Mesodermal cell (in vitro differentiated cells): ENCODE results near the gene YPEL2.
A peak's percentile ranks its signal among the peaks of the same experiment; 100 is the strongest.

Source experiments
- H3K27ac ChIP-seq: 2 replicates; pipeline ENCODE4 v1.7.0; 2013; ENCODE audit warnings: mild to moderate bottlenecking, low read depth, low read length, moderate library complexity; ENCODE audit not compliant: severe bottlenecking
- H3K36me3 ChIP-seq: 2 replicates; pipeline ENCODE4 v1.7.1; 2013; ENCODE audit warnings: mild to moderate bottlenecking, low read length, moderate library complexity; ENCODE audit not compliant: control insufficient read depth, insufficient read depth
- H3K4me1 ChIP-seq: one replicate; pipeline ENCODE4 v1.7.1; 2013; ENCODE audit warnings: mild to moderate bottlenecking, low read length; ENCODE audit not compliant: insufficient read depth, control insufficient read depth, poor library complexity, severe bottlenecking
- H3K4me3 ChIP-seq: 2 replicates; pipeline ENCODE4 v1.7.0; 2013; ENCODE audit warnings: low read length, control low read depth, mild to moderate bottlenecking; ENCODE audit not compliant: insufficient read depth, poor library complexity, severe bottlenecking; ENCODE audit errors: extremely low read depth
- H3K9me3 ChIP-seq: 2 replicates; pipeline ENCODE4 v1.7.1; 2013; ENCODE audit warnings: mild to moderate bottlenecking, low read length, moderate library complexity; ENCODE audit not compliant: control insufficient read depth
- WGBS, 2 experiments: methylation state at CpG; one replicate each; pipeline ENCODE4 v1.1.5; 2013; ENCODE audit warnings: missing lambda C conversion rate in 2 of 2; ENCODE audit not compliant: insufficient coverage in 2 of 2; 5-methylcytosine and 5-hydroxymethylcytosine counted together

YPEL2 gene

DNA sequence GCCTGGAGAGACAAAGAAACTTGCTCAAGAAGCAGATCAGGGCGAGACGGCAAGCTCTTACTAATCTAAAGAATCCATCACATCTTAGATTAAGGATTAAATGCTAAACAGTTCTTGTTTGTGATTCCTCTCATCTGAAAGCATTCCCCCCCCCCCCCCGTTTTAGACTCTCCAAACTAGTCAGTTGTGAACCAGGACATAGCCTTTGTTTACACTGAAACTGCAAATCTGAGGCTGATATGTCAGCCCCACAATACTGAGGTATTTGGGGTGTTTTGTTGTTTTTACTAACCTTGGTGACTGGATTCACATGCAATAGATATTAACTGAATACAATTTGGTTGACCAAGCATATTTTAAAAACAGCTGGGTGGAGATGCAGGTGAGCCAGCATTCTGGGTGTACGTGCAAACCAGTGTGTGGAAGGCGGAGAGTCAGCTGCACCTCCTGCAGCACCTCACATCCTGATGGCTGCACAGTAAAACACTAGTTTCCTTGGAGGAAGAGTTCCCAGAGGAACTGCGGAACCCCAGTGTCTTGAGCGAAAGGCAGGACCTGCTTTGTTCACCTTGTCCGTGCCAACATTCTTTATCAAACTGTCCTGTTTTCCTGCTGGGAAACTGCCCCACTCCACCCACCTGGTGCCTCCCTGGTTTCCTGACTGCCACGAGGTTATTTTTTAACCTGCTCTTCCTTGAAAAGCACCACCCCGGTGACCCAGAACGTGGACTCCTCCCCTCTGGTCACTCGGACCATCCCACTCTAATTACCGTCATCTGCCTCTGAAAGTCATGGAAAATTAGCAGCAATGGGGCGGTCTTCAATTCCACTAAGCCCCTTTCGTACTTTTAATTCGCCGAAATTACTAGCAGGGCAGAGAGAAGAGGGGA is 1.2 kb upstream of the YPEL2 start:
- 37 to 42% methylated on average over 9 to 10 of the region's 17 CpGs for WGBS, 2 experiments
- Histone ChIP-seq H3K4me1 (peaks cover 41% of the 10 kb centered on the region), H3K4me3 (peak overlapping the region; percentile 94), H3K27ac (peak overlapping the region; percentile 88), H3K9me3 (no peaks in the 10 kb centered on the region), H3K36me3 (no peaks in the 10 kb centered on the region)

DNA sequence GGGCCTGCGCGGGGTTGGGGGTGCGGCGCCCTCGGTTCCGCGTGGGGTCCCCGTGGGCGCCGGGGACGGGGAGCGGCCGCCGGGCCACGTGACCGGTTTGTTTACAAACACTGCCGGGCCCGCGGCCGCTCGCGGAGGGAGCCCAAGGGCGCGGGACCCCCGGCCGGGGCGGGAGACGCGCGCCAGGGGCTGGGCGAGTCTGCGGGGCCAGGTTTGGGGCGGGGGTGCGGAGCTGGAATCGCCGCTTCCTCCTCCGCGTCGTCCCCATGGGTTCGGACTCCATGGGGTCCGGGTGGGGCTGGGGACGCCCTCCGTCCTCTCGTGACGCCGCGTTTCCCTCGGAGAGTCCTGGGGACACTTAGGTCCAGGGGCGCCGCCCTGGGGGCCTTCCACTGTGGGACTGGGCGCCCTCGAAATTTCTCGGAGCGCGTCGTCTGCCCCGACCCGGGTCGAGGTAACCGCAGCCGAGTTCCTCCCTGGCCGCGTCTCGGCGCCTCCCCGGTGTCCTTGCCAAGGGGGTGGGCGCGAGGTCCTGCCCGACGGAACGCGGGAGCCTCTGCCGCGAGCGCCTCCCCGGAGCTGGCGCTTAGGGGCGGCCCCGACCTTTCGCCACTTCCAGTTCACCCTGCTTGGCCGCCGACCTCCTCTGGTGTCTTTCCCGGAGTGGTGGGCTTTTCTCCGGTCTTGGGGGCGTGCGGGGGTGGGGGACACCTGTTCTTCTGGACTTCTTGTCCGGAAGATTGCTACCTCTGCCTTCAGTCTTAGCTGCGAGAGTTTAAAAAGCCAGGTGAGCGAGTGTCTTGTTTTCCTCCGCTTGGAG is 684 bp downstream of the YPEL2 start:
- Histone ChIP-seq H3K4me3 (peak overlapping the region; percentile 94), H3K36me3 (no peaks in the 10 kb centered on the region), H3K9me3 (no peaks in the 10 kb centered on the region), H3K4me1 (peaks cover 52% of the 10 kb centered on the region), H3K27ac (no peak overlapping the region)
- WGBS, 2 experiments, result 0% methylated on average over 80 to 86 of the region's 90 CpGs

GRCh38 chr17:59332749-59333377 is 1.4 kb downstream of the YPEL2 start:
- peaks cover 52% of the 10 kb centered on the region for H3K4me1 ChIP-seq
- 31 to 38% methylated on average over 13 of the region's 14 CpGs for WGBS, 2 experiments
- H3K27ac ChIP-seq, result no peak overlapping the region
- H3K9me3 ChIP-seq, result no peaks in the 10 kb centered on the region
- H3K4me3 ChIP-seq, result peak overlapping the region; percentile 94
- H3K36me3 ChIP-seq, result peaks cover 4% of the 10 kb centered on the region

GRCh38 chr17:59333836-59334235 is 2.4 kb downstream of the YPEL2 start:
- H3K36me3 ChIP-seq, result peaks cover 13% of the 10 kb centered on the region
- 88 to 94% methylated on average over 2 of the region's 2 CpGs for WGBS, 2 experiments
- H3K27ac ChIP-seq, result no peak overlapping the region
- H3K4me1 ChIP-seq, result peaks cover 45% of the 10 kb centered on the region
- no peaks in the 10 kb centered on the region for H3K9me3 ChIP-seq
- peak overlapping the region; percentile 94 for H3K4me3 ChIP-seq

DNA sequence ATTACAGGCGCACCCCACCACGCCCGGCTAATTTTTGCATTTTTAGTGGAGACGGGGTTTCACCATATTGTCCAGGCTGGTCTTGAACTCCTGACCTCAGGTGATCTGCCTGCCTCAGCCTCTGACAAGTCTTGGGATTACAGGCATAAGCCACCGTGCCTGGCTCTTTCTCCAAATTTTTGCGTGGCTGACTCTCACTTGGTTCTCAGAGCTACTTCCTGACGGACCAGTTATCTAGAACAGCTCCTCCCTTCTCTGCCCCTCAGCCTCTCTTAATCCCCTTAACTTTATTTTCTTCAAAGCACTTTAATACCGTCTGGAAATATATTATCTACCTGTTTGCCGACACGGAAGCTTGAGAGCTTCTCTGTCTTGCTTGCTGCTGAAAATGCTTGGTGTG is 4.2 kb downstream of the YPEL2 start:
- Histone ChIP-seq H3K36me3 (peaks cover 18% of the 10 kb centered on the region), H3K27ac (no peak overlapping the region), H3K9me3 (no peaks in the 10 kb centered on the region), H3K4me3 (no peak overlapping the region), H3K4me1 (peaks cover 30% of the 10 kb centered on the region)
- 92 to 97% methylated on average over 9 to 10 of the region's 10 CpGs for WGBS, 2 experiments

GRCh38 chr17:59337741-59338299 is 6.4 kb downstream of the YPEL2 start:
- H3K36me3 ChIP-seq, result peaks cover 18% of the 10 kb centered on the region
- H3K27ac ChIP-seq, result no peak overlapping the region
- H3K4me1 ChIP-seq, result peaks cover 35% of the 10 kb centered on the region
- 88 to 94% methylated on average over 5 of the region's 5 CpGs for WGBS, 2 experiments
- no peaks in the 10 kb centered on the region for H3K9me3 ChIP-seq
- no peak overlapping the region for H3K4me3 ChIP-seq

DNA sequence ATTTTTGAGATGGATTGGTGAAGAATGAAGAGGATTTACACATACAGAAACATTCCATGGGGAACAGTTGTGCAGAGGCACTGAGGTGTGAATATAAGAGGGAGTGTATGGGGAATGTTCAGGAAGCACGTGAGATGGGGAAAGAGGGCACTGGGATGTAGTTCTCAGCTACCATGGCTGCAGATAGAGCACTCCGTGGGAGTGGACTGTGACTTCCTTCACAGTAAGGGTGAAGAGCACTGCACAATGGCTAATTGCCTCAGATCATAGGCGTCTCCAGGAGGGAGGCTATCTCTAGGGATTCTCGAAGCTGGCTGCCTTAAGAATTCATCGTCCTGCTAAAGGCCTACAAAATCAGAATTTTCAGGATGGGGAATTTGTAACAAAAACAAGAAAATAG is 7.0 kb downstream of the YPEL2 start:
- peaks cover 18% of the 10 kb centered on the region for H3K36me3 ChIP-seq
- WGBS, 2 experiments, result 84 to 89% methylated on average over 5 of the region's 5 CpGs
- H3K4me1 ChIP-seq, result peaks cover 35% of the 10 kb centered on the region
- H3K9me3 ChIP-seq, result no peaks in the 10 kb centered on the region
- H3K27ac ChIP-seq, result no peak overlapping the region
- no peak overlapping the region for H3K4me3 ChIP-seq

- WGBS, 2 experiments, result 95 to 100% methylated on average over 1 to 3 of the region's 3 CpGs
- Histone ChIP-seq H3K4me1 (peaks cover 22% of the 10 kb centered on the region), H3K27ac (no peak overlapping the region), H3K9me3 (no peaks in the 10 kb centered on the region), H3K36me3 (peaks cover 39% of the 10 kb centered on the region), H3K4me3 (no peak overlapping the region)
Measured at GRCh38 chr17:59341922-59342321, 10.5 kb downstream of the YPEL2 start.

GRCh38 chr17:59342681-59343131 is 11.3 kb downstream of the YPEL2 start:
- WGBS, 2 experiments, result 78 to 94% methylated on average over 4 of the region's 4 CpGs

DNA sequence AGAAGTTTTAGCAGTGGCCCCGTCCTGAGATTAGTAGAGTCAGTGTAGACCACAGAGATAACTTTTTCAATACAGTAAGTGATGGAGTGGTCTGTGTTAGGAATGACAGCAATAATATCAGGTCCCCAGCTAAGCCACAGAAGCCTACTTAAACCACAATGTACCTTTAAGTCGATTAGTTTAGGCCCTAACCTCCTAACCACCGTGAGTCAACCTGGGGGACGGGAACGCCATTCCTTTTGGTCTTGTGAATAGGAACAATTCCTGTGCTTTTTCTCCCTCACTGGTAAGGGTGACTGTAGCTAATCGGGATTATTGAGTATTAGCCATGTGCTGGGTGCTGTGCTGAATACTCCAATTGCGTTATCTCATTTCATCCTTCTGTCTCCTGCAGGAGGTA is 14.0 kb downstream of the YPEL2 start:
- Histone ChIP-seq H3K4me1 (peaks cover 37% of the 10 kb centered on the region), H3K27ac (no peak overlapping the region), H3K4me3 (no peak overlapping the region), H3K36me3 (peaks cover 34% of the 10 kb centered on the region), H3K9me3 (no peaks in the 10 kb centered on the region)
- WGBS, 2 experiments, result 87 to 90% methylated on average over 2 to 4 of the region's 7 CpGs

More at GRCh38 chr17:59342681-59343131, 11.3 kb downstream of the YPEL2 start:
- H3K4me1 ChIP-seq, result peaks cover 24% of the 10 kb centered on the region
- no peak overlapping the region for H3K4me3 ChIP-seq
- no peaks in the 10 kb centered on the region for H3K9me3 ChIP-seq
- H3K36me3 ChIP-seq, result peaks cover 44% of the 10 kb centered on the region
- no peak overlapping the region for H3K27ac ChIP-seq
